HG03280 (cell line): Measurements from ENCODE around the gene CCDC91.

Experiments used
- ATAC-seq: cut with Tn5 transposase; IDR thresholded peaks from one replicate; pipeline ENCODE4 v1.9.1; 2021; ENCODE audit warnings: mild to moderate bottlenecking, moderate library complexity; ENCODE audit not compliant: unreplicated experiment

CCDC91 gene

DNA sequence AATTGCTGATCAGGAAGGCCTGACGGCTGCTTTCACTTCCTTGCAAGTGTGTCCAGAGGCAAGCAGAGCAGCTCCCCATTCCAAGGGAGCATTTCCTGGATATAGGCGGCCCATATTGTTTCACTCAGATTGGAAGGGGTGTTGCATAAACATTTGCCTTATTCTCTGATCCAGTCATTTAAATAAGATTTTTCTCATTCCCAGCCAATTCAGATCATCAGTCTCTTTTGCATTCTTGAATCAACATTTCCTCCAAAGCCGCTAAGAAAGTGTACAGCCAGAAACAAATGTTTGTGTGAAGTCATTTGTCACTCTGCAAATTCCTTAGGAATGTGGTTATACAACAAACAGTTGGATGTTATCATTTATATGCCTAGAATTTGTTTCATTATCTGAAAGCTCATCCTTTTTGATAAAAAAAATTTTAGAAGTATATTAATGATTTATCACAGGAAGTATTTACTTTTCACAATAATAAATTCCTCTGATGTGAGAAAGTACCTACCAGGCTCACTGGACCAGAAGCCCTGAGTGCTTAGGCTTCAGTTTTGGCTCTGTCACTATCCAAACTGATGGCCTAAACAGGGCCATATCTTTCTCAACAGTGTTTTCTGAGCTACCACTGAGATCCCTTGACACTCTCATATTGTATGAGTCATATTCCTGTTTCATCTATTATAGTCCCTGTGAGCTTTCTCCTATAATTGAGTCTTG is 379.6 kb downstream of the CCDC91 start:
- ATAC-seq = no peak

DNA sequence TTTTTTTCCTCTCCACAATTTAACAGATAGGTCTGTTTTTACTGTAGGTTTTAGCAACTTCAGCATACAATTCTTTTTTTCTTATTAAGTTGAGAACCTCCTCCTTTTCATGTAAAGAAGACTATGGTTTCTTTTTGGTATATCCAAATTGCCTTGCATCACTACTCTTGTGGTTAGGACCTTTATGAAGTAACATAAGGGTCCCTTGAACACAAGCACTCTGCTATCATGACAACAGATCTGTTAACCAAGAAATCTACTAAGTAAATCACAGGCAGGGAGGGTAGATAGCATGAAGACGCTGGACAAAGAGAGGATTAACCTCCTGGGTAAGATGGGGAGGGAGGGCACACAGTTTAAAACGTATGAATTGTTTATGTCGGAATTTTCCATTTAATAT is 380.6 kb downstream of the CCDC91 start:
- no peak for ATAC-seq

DNA sequence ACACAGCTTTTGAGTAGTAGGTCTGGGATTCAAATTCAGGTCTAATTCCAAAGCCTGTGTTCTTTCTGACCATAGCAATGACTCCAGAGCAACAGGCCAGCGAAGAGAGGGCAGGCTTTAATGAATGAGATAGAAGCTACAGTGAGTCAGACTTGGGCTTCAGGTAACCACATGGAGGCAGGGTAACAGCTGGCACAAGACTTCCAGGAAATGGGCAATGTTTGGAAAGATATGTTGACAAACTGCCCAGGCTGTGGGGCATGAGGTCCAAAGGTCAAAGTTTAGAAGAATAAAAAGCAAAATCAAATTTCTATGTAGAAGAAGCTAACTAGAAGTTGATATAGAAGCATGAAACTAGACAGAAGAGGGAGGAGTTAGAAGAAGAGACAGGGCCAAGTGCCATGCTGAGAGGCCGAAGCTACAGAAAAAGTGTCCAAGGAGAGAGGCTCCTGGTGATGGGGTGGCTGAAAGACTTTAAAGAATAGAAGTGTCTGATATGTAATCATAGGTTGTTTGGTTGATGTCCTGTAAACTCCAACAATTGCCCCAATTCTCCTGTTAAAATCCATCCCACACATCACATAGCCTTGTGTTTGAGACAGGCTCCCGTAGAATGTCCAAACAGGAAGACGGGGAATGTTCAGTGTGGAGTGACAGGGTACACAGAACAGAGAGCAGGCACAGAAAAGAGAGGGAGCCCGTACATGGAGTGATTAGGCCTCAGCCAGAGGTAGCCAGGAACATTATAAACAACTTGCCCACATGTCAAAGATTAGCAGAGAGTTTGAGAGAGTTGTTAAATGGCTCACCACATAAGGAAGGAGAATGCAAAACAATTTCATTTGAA is 384.7 kb downstream of the CCDC91 start:
- ATAC-seq = no peak

DNA sequence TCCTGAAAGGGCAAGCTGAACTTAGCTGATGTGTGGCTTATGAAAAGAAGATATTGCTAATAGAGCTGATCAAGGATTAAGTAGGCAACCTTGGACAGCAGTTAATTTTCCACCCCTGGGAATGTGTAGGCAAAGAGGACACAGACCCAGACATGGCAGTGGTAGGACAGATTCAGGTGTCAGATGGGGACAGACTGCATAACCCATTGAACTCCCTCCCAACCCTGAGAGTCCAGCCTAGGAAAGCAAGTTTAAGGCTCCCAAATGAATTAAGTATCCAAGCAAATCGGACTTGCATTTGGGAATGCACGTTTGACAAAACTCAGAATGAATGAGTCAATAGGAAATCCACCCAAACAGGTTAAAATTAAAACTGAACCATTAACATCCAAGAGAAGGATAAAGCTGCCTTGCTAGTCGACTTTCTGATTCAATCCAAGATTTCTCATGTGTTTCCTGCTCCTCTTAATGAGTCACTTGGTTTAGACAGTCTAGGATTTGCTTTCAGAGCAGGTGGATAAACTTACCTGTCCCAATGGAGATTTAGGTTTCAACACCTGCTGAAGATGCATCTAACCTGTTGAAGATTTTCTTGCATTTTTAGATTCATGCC is 385.4 kb downstream of the CCDC91 start:
- ATAC-seq = no peak

DNA sequence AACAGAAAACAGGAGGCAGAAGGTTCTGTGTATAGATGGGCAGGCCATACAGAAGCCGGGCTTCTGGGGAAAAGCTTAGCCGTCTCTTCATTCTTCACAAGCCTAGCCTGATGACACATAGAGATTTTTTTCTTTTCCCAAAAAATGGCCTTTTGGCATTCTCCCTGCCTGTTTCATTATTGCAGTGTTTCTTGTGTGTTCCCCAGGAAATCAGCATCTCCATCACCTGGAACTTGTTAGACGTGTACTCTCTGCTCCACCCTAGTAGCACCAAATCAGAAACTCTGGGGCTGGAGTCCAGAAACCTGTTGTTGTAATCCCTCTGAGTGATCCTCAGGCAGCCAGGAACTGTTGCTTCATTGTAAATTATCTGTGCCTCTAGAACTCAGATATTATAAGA is 388.1 kb downstream of the CCDC91 start:
- ATAC-seq = no peak

DNA sequence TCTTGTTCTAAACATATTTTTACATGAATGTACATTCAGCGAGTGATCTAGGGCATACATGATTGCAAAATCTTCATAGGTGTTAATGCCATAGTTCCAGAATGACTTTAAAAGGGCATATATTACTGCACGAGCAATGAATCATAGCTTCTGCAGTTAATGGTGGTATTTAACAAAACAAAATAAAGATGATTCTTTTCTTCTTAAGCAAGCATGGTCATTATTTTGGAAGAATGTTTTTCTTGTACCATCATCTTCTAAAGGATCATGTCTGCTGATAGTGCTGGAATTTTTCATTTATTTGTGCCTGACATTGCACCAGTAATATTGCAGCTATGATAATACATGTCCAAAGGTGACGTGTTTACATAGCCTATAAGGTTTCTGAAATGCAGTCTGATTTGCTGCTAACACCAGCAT is 388.6 kb downstream of the CCDC91 start:
- ATAC-seq = no peak

DNA sequence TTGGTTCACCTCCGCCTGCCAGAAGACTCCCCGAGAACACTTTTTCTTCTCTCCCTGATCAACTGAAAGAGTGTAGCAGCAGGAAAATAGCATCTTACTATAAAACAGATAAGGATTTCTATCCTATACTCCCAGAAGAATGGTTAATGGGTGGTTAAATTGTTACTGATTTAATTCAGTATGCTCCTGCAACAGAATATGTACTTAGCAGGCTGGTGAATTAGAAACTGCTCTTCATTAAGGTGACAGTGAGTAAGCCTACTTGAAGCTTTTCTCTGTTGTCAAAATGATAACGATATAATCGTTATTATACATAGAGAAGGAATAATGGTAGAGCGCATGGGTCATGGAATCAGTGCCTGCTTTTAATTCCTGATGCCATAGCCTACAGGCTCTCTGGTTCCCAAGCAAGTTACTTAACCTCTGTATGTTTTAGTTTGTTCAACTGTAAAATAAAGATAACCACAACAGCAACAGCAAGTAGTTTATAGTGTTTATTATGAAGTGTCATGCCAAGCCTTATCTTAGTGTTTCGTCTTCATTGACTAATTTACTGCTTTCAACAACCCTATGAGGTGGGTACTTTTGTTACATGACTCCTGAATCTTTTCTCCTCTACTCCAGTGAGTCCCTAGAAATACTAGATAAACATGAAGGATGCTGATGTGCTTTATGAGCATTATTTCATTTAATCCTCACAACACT is 392.6 kb downstream of the CCDC91 start:
- no peak for ATAC-seq

DNA sequence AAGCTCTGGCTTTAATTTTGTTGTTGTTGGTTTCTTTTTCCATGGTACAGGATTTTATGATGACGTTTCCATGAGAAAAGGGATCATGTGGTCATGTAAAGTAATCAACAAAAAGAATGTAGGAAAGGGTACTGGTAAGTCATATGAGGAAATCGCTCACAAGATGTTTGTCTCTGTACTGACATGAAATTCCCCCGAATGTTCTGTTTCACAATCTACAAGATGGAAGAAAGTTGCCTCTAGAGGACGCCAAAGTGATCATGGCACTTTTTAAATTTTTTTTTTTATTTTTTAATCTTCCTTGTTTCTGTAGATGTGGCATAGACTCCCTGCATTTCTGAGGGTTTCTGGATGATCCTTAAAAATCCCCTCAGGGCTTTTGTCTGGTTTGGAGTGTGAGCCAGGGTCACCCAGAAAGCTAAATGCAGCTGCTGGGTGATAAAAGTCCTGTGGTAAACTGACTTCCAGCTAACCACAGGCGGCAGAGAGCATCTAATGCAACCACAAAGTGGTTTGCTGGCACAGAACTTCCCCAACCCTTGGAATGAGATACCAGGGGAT is 393.5 kb downstream of the CCDC91 start:
- ATAC-seq = no peak

DNA sequence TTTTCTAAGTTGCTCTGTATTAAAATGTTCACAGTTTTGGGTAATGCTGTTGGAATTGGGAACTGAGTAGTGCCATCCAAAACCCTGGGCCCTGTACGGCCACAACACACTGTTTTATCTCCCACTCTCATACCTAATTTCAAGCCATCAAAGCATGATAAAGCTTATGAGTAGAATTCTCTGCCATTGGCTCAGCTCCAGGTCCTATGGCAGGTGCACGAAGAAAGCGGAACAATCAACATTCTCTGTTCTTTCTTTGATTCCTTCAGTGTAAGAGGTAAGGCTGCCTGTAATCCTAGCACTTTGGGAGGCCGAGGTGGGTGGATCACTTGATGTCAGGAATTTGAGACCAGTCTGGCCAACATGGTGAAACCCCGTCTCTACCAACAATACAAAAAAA is 394.9 kb downstream of the CCDC91 start:
- no peak for ATAC-seq

DNA sequence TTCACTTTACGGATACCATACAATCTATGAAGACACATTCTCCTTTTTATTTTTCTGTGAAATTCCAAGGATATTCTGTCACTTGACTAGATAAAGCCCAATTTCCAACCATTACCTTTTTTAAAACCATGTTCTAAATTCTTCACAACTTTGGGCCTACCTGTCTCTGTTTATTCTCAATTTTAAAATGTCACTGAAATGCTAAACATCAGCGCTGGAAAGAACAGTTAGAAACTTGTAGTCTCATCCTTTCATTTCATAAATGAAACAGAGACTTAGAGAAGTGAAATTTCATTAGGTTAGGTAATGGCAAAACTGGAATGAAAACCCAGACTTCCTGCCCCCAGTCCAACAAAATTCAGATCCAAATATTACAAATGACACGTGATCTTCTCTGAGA is 396.2 kb downstream of the CCDC91 start:
- no peak for ATAC-seq

DNA sequence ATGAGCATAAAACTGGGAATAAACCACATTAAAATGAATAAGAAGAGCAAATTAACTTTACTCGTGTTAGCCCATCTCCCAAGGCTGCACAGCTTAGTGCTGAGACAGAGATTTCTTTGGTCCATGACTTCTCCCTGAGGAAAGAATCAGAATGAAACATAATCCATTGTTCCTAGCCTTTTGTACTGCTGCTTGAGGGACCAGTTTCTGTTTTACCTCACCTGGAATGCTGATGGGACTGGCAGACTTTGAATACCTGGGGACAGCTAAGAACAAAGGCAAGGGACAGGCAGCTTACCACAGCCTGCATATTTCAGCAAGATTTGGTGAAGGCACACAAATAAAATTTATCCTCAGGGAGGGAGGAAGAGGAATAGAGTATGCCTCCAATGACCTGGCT is 401.6 kb downstream of the CCDC91 start:
- ATAC-seq = no peak
